H9 (cell line): ENCODE data around the gene AKR1E2. TPM values are rescaled to one million over a fixed set of nuclear protein-coding genes. Genes with fewer than 3 reads are reported as not detected.

Experiments used
- DNase-seq: peaks from one replicate; pipeline ENCODE4 v3.0.0-alpha.2; 2017
- H2AFZ ChIP-seq: one replicate; pipeline ENCODE4 v1.6.1; 2013; ENCODE audit warnings: mild to moderate bottlenecking, low read length, control low read depth, moderate library complexity
- H2AK5ac ChIP-seq: 2 replicates; pipeline ENCODE4 v1.6.1; 2013; ENCODE audit warnings: low read length, control low read depth, mixed read lengths; ENCODE audit not compliant: insufficient read length
- H2BK120ac ChIP-seq: one replicate; pipeline ENCODE4 v1.6.1; 2013; ENCODE audit warnings: low read depth, mild to moderate bottlenecking, low read length, control low read depth, inconsistent platforms; ENCODE audit not compliant: poor library complexity, severe bottlenecking
- H2BK12ac ChIP-seq: 2 replicates; pipeline ENCODE4 v1.6.1; 2013; ENCODE audit warnings: low read length, control low read depth, mixed read lengths, low read depth; ENCODE audit not compliant: insufficient read length
- H2BK15ac ChIP-seq: 2 replicates; pipeline ENCODE4 v1.6.1; 2013; ENCODE audit warnings: low read depth, low read length, control low read depth
- H2BK20ac ChIP-seq: one replicate; pipeline ENCODE4 v1.6.1; 2013; ENCODE audit warnings: low read depth, mild to moderate bottlenecking, low read length, control low read depth, inconsistent platforms; ENCODE audit not compliant: poor library complexity, severe bottlenecking
- H2BK5ac ChIP-seq: 2 replicates; pipeline ENCODE4 v1.6.1; 2013; ENCODE audit warnings: low read length, control low read depth, mixed read lengths; ENCODE audit not compliant: insufficient read length
- H3K14ac ChIP-seq: 2 replicates; pipeline ENCODE4 v1.6.1; 2013; ENCODE audit warnings: low read length, control low read depth; ENCODE audit not compliant: insufficient read depth
- H3K18ac ChIP-seq: 2 replicates; pipeline ENCODE4 v1.6.1; 2013; ENCODE audit warnings: low read depth, mild to moderate bottlenecking, mixed read lengths, low read length, control low read depth; ENCODE audit not compliant: insufficient read length
- H3K23ac ChIP-seq: 2 replicates; pipeline ENCODE4 v1.6.1; 2013; ENCODE audit warnings: low read length, control low read depth, mixed read lengths, low read depth; ENCODE audit not compliant: insufficient read length
- H3K23me2 ChIP-seq: 2 replicates; pipeline ENCODE4 v1.6.1; 2013; ENCODE audit warnings: low read depth, mild to moderate bottlenecking, mixed read lengths, low read length, control low read depth; ENCODE audit not compliant: insufficient read length, poor library complexity, severe bottlenecking
- H3K27ac ChIP-seq: 2 replicates; pipeline ENCODE4 v1.5.1; 2013; ENCODE audit warnings: low read length, control low read depth, mixed read lengths, low read depth; ENCODE audit not compliant: insufficient read length
- H3K27me3 ChIP-seq: 2 replicates; pipeline ENCODE4 v1.6.1; 2013; ENCODE audit warnings: low read length, control low read depth, inconsistent platforms; ENCODE audit not compliant: insufficient read depth
- H3K4ac ChIP-seq: 2 replicates; pipeline ENCODE4 v1.6.1; 2013; ENCODE audit warnings: low read depth, mild to moderate bottlenecking, control low read depth, inconsistent platforms, low read length, moderate library complexity
- H3K4me1 ChIP-seq: 2 replicates; pipeline ENCODE4 v1.6.1; 2013; ENCODE audit warnings: low read length, control low read depth, inconsistent platforms; ENCODE audit not compliant: insufficient read depth
- H3K4me2 ChIP-seq: 2 replicates; pipeline ENCODE4 v1.6.1; 2013; ENCODE audit warnings: low read length, control low read depth, mixed read lengths; ENCODE audit not compliant: insufficient read length, insufficient read depth
- H3K56ac ChIP-seq: 2 replicates; pipeline ENCODE4 v1.6.1; 2013; ENCODE audit warnings: low read depth, mild to moderate bottlenecking, mixed read lengths, low read length, control low read depth; ENCODE audit not compliant: insufficient read length
- H3K79me1 ChIP-seq: 2 replicates; pipeline ENCODE4 v1.6.1; 2013; ENCODE audit warnings: low read depth, mild to moderate bottlenecking, moderate library complexity, low read length, control low read depth, inconsistent platforms; ENCODE audit not compliant: insufficient read depth, poor library complexity, severe bottlenecking
- H3K79me2 ChIP-seq: 2 replicates; pipeline ENCODE4 v1.6.1; 2013; ENCODE audit warnings: low read length, control low read depth, inconsistent platforms; ENCODE audit not compliant: insufficient read depth
- H3K9ac ChIP-seq: 2 replicates; pipeline ENCODE4 v1.6.1; 2013; ENCODE audit warnings: low read length, control low read depth, mixed read lengths; ENCODE audit not compliant: insufficient read length; ENCODE audit errors: extremely low read depth
- H3K9me3 ChIP-seq: one replicate; pipeline ENCODE4 v1.6.1; 2013; ENCODE audit warnings: low read depth, low read length, inconsistent platforms; ENCODE audit not compliant: control insufficient read depth
- H3T11ph ChIP-seq: one replicate; pipeline ENCODE4 v1.6.1; 2013; ENCODE audit warnings: mild to moderate bottlenecking, low read length, control low read depth, inconsistent platforms
- H4K20me1 ChIP-seq: one replicate; pipeline ENCODE4 v1.6.1; 2013; ENCODE audit not compliant: control insufficient read depth, insufficient read length, insufficient read depth
- H4K5ac ChIP-seq: 2 replicates; pipeline ENCODE4 v1.6.1; 2013; ENCODE audit warnings: low read depth, mild to moderate bottlenecking, mixed read lengths, low read length, control low read depth; ENCODE audit not compliant: insufficient read length
- H4K8ac ChIP-seq: replicated peaks from 2 replicates; pipeline ENCODE4 v1.6.1; 2013; ENCODE audit warnings: low read length, control low read depth, mixed read lengths, low read depth; ENCODE audit not compliant: insufficient read length
- H4K91ac ChIP-seq: 2 replicates; pipeline ENCODE4 v1.6.1; 2013; ENCODE audit warnings: low read depth, mild to moderate bottlenecking, moderate library complexity, mixed read lengths, low read length, control low read depth; ENCODE audit not compliant: insufficient read length
- H3K27ac Mint-ChIP-seq, 3 experiments: 2 replicates in 2 of 3; 3 replicates in 1 of 3; pipeline ENCODE4 v1.8.0; 2020 to 2021; ENCODE audit warnings: mixed read lengths in 3 of 3, mild to moderate bottlenecking in 1 of 3, moderate library complexity in 1 of 3
- H3K27me3 Mint-ChIP-seq: 2 replicates; pipeline ENCODE4 v1.8.0; 2021; ENCODE audit warnings: low read depth, mild to moderate bottlenecking, moderate library complexity, mixed read lengths
- H3K36me3 Mint-ChIP-seq, 3 experiments: 2 replicates in 2 of 3; 3 replicates in 1 of 3; pipeline ENCODE4 v1.8.0; 2020 to 2021; ENCODE audit warnings: low read depth in 3 of 3, mixed read lengths in 3 of 3; ENCODE audit not compliant: insufficient read depth in 1 of 3
- H3K4me1 Mint-ChIP-seq, 2 experiments: 2 replicates each; pipeline ENCODE4 v1.8.0; 2020; ENCODE audit warnings: mixed read lengths in 2 of 2
- H3K4me3 Mint-ChIP-seq, 2 experiments: 2 replicates in 1 of 2; 3 replicates in 1 of 2; pipeline ENCODE4 v1.8.0; 2020 to 2021; ENCODE audit warnings: mild to moderate bottlenecking in 2 of 2, mixed read lengths in 2 of 2, moderate library complexity in 1 of 2
- H3K9me3 Mint-ChIP-seq, 2 experiments: 2 replicates in 1 of 2; 3 replicates in 1 of 2; pipeline ENCODE4 v1.8.0; 2020; ENCODE audit warnings: mild to moderate bottlenecking in 2 of 2, mixed read lengths in 2 of 2, moderate library complexity in 1 of 2
- CTCF ChIP-seq: fragments of 200-600 bp; sonication (generic); conservative IDR thresholded peaks from 3 replicates; pipeline ENCODE4 v1.8.0; 2021; ENCODE audit warnings: antibody characterized with exemption, mild to moderate bottlenecking
- whole genome bisulfite sequencing: extraction: QIAGEN DNeasy Blood & Tissue Kit; methylation state at CpG from one replicate; pipeline ENCODE4 v1.1.7; 2013; ENCODE audit warnings: missing lambda C conversion rate, low lambda C conversion rate, mixed read lengths; ENCODE audit not compliant: insufficient read length; ENCODE audit errors: extremely low coverage; 5-methylcytosine and 5-hydroxymethylcytosine counted together
- total RNA-seq: library from RNA; stranded (reverse); gene quantifications from 2 replicates; pipeline ENCODE4 v1.2.1, GENCODE V29; 2021

The AKR1E2 gene
- total RNA-seq, 1 experiment from 2014 or later: 2.2 TPM

- no peak overlapping the region for H2BK12ac ChIP-seq
- no peak overlapping the region for H3K4me2 ChIP-seq
- H3K18ac ChIP-seq: no peak overlapping the region
- no peak overlapping the region for H4K5ac ChIP-seq
- no peak overlapping the region for H3T11ph ChIP-seq
- H2AFZ ChIP-seq: no peak overlapping the region
- H2BK120ac ChIP-seq: no peak overlapping the region
- no peaks in the 10 kb centered on the region for H3K23me2 ChIP-seq
- no peaks in the 10 kb centered on the region for H3K79me2 ChIP-seq
- H3K4me1 ChIP-seq: no peaks in the 10 kb centered on the region
- H3K27me3 ChIP-seq: no peaks in the 10 kb centered on the region; the same call in 1 of the 2 replicates
- H3K23ac ChIP-seq: no peak overlapping the region
- no peak overlapping the region for H4K8ac ChIP-seq
- TF ChIP-seq CTCF: no peak
- no peaks in the 10 kb centered on the region for H3K9me3 Mint-ChIP-seq
- no peak overlapping the region for H2BK5ac ChIP-seq
- no peak overlapping the region for H3K27ac ChIP-seq
- no peak overlapping the region for H2BK20ac ChIP-seq
- no peak for DNase-seq
- no peak overlapping the region for H3K56ac ChIP-seq
- no peak overlapping the region for H3K27ac Mint-ChIP-seq
- H3K79me1 ChIP-seq: no peaks in the 10 kb centered on the region
- H2AK5ac ChIP-seq: no peak overlapping the region
- H3K4ac ChIP-seq: no peak overlapping the region
- H3K9me3 ChIP-seq: no peaks in the 10 kb centered on the region
- H2BK15ac ChIP-seq: no peak overlapping the region
- H3K36me3 Mint-ChIP-seq: no peaks in the 10 kb centered on the region
- peaks cover 2% of the 10 kb centered on the region; the same call in 1 of the 2 replicates for H3K27me3 Mint-ChIP-seq
- H4K91ac ChIP-seq: no peak overlapping the region
- H3K4me1 Mint-ChIP-seq: no peaks in the 10 kb centered on the region
- H3K14ac ChIP-seq: no peak overlapping the region
- H3K4me3 Mint-ChIP-seq: no peak overlapping the region
- H4K20me1 ChIP-seq: no peaks in the 10 kb centered on the region
- no peak overlapping the region for H3K9ac ChIP-seq
- no CpG with 5 or more reads among the region's 12 CpGs for WGBS
These were observed 39.8 kb upstream of the AKR1E2 start for GRCh38 chr10:4786043-4786839.
